Stimulated activated naive CD4-positive, alpha-beta T cell (primary cell): ENCODE data around the gene ANKH.
"Not testable (repeated sequence)": the region's sequence is repeated elsewhere in the genome, so short reads cannot be mapped to it uniquely, and the experiment has no call there.

ENCODE experiments used
- DNase-seq, 6 experiments: peaks; one replicate each; lab custom pipeline; 2025; lab: John Stamatoyannopoulos, UW

The ANKH gene

DNA sequence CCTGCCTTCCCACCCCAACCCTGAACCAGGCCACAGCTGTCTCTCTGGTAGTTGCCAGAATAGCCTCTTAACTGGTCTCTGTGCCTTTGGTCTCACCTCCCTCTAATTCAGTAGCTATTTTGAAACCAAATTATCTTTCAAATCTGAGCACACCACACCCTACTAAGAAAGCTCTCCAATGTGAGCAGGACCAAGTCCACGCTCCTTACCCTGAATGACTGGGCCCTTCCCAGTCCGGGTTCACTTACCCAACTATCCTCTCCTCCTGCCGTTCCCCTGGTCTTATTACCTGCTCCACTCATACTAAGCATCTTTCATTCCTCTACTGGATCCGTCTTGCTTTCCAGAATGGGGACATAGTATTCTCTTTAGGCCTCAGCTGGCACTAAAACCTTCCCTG, 16.8 kb downstream of the ANKH start:
- no peak for DNase-seq

DNA sequence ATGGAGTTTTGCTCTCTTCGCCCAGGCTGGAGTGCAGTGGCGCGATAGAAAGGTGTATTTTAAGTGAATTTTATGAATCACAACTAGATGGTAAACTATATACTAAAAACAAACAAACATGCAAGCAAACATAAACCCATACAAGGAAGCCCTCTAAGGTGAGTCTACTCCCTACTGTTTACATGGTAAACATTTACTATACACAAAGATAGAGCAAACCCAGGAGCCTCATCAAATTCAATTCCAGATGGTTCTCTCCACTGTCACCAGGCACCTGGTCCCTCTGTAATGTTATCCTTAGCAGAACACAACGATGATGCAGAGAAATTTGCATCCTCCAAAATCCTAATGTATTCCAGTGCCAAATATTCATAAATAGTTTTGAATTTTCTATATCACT, 17.9 kb downstream of the ANKH start:
- DNase-seq: no peak

- DNase-seq: no peak
Observed at GRCh38 chr5:14852779-14853178, 18.8 kb downstream of the ANKH start.

DNA sequence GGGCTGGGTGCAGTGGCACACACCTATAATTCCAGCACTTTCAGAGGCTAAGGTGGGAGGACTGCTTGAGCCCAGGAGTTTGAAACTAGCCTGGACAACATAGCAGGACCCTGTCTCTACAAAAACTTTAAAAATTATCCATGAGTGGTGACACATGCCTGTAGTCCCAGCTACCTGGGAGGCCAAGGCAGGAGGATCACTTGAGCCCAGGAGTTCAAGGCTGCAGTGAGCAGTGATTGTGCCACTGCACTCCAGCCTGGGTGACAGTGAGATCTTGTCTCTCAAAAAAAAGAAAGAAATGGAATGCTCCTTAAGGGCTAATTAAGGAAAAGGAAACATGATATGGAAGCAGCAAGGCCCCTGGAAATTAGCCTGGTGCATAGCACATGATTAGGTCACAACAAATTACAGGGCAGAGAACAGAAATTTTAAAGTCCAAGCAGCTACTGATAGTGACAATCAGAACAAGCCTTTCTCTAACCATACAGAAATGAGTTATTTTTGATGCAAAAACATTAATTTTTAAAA, 19.5 kb downstream of the ANKH start:
- DNase-seq: no peak

DNA sequence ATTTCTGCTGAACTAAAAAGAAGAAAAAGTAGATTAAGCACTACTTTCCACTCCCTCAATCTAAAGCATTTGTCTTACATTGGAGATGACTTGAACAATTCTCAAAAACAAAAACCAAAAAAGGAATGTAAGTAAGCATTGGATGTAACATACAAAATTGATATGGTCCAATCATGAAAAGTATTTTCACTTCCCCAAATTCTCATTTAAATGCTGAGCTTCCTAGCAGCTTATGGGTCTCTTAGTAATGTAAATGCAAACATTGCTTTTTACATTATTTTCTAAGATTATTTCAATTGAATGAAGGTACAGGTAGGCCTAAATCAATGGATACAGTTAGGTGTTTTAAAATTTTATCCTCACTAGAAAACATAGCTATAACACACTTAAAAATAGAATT, 20.0 kb downstream of the ANKH start:
- no peak for DNase-seq

DNA sequence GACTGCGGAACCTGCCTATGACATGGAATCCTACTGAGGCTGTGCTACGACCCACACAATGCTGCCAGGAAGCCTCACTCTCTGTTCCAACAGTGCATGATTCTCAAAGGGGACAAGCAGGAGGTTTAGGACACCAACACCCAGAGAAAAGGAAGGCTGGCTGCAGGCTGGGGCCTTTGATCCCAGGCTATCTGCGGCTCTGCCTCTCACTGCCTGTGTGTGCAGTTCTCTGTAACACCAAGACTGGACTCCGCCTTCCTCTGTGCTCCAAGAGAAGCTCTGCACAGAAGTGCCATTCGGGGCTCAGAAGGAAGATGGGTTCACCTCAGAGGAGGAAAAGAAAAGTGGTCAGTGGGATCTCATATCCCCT, 20.5 kb downstream of the ANKH start:
- DNase-seq: no peak

DNA sequence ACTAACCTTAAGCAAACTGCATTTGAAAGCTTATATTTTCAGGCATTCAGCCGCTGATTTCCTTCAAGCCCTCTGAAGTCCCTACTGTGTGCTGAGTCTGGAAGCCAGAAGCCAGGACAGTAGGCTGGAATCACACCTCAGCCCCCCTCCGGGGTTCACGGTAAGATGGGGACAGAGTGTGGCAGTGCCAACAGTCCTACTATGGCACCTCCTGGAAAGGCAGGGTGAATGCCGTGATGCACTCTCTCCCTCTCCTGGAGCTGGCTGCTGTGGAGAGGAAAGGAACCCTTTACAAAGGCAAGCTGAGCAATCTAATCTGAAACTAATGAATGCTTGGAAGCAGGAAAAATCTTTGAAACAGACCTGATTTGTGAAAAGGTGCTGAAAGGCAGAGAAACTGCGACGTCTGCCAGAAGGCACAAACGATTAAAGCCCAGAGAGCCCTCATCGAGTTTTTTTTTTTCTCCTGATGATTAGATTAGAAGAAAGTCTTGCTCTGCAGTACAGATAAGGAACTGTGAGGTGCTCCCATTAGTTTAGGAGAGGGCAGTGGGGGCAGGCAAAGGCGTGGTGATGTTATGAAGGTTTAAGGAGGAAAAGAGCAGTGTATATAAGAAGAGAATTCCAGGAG, 21.0 kb downstream of the ANKH start:
- no peak for DNase-seq

DNA sequence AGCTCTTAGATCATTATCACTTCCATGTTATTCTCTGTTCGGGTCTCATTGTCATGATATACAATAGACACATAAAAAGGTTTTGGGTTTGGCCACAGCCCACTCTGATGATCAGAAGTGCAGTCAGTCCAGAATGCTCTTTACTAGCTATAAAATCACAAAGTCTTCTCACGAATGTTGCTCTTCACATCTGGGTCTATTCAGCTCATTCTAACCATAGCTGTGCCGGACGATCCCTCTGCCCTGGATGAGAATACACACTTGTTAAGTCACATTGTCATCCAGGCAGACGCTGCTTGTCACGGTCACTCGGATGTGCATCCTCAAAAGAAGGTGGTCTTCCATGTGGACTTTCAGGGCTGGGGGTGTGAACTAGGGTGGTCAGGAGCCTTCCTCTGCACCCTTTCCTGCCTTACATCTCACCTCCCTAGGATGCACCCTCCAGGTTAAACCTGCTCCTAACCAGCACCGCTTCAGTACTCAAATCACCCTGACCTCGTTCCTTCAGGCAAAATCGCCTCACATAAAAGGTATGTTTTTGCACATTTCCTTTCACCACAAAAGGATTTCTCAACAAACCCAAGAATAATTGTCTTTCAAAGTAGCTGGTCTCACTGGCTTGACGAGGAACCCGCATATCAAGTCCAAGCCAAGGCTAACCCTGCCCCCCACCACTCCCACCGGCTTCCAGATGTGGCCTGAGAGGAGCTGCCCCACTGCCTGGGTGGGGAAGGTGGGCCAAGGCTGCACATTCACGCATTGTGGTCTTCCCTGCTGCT, 21.9 kb downstream of the ANKH start:
- no peak for DNase-seq

- DNase-seq: not testable (repeated sequence)
Observed at GRCh38 chr5:14848942-14849341, 22.6 kb downstream of the ANKH start.

- no peak for DNase-seq
Observed at GRCh38 chr5:14848385-14848784, 23.2 kb downstream of the ANKH start.

DNA sequence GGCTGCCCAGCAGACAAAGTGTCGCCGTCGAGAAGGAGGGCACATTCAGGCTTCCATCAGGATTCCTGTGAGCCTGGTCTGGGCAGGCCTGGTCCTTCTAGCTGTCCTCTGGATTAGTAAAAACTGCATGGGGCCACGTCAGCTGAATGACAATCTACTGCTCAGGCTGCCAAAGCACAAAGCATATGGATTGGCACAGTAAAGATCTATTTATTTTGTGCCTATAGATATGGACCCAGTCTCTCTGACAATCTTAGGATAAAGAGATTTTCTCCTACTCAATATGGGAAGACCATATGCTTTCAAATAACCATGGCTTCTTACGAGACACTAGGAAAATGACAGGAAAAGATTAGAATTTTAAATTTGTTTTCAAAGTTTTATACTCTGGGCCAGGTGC, 24.1 kb downstream of the ANKH start:
- no peak for DNase-seq

- no peak for DNase-seq
Observed at GRCh38 chr5:14842117-14842516, 29.5 kb downstream of the ANKH start.

- DNase-seq: no peak
Observed at GRCh38 chr5:14840624-14841023, 31.0 kb downstream of the ANKH start.

DNA sequence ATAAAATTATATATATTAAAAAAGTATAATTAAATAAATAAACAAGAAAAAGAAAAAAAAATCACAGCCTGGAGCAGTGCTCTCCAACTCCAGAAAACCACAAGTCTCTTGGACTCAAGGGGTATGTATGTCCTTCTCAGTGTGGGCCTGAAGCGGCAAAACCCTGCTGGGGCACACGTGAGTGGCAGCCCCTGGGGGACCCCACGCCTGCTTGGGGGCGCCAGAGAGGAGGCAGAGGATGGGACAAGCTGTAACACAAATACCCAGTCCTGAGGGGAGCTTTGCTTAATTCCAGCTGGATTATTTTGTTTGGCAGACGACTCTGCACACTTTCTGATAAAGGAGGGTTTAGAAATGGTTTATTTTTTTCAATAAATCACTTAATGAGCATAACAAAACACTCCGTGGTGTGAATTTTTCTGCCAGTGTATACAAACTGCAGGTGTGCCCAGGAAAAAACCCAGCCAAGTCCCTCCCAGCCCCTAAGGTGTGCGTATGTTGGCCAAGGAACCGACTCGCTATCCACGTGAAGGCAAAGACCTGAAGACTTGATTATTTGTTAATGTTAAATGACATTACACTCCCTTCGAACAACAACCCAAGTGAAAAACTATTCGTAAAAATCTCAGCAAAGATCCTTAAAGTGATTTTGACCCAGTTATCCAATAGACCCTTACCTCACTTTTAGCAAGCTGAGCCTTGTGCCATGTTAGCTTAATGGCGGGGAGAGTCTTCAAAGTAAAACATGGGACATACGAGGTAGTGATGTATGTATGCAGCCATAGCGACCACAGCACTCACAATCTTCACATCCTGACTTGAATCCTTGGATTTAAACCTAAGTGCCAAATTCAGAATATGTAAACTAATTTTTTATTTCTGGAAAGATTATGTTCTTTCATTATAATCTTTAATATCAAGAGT, 32.9 kb downstream of the ANKH start:
- DNase-seq: no peak

DNA sequence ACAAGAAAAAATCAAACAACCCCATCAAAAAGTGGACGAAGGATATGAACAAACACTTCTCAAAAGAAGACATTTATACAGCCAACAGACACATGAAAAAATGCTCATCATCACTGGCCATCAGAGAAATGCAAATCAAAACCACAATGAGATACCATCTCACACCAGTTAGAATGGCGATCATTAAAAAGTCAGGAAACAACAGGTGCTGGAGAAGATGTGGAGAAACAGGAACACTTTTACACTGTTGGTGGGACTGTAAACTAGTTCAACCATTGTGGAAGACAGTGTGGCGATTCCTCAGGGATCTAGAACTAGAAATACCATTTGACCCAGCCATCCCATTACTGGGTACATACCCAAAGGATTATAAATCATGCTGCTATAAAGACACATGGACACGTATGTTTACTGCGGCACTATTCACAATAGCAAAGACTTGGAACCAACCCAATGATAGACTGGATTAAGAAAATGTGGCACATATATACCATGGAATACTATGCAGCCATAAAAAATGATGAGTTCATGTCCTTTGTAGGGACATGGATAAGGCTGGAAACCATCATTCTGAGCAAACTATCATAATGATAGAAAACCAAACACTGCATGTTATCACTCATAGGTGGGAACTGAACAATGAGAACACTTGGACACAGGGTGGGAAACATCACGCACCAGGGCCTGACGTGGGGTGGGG, 34.0 kb downstream of the ANKH start:
- DNase-seq: not testable (repeated sequence)

GRCh38 chr5:14834584-14835550, 36.7 kb downstream of the ANKH start:
- no peak for DNase-seq

- DNase-seq: no peak
Observed at GRCh38 chr5:14834062-14834461, 37.5 kb downstream of the ANKH start.

DNA sequence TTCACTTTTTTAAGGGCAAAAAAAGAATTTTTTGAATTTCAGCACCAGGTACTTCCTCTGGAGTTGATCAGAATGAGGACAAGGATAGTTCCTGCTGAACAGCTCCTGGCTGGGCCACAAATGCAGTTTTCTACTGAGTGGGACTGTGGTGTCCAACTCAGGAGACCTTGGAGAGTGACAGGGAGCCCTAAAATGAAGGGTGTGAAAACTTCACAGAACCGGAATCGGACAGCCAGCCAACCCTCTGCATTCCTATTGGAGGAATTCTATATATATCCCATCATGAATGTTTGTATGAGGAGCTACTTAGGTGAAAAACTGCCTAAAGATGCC, 40.6 kb downstream of the ANKH start:
- no peak for DNase-seq

DNA sequence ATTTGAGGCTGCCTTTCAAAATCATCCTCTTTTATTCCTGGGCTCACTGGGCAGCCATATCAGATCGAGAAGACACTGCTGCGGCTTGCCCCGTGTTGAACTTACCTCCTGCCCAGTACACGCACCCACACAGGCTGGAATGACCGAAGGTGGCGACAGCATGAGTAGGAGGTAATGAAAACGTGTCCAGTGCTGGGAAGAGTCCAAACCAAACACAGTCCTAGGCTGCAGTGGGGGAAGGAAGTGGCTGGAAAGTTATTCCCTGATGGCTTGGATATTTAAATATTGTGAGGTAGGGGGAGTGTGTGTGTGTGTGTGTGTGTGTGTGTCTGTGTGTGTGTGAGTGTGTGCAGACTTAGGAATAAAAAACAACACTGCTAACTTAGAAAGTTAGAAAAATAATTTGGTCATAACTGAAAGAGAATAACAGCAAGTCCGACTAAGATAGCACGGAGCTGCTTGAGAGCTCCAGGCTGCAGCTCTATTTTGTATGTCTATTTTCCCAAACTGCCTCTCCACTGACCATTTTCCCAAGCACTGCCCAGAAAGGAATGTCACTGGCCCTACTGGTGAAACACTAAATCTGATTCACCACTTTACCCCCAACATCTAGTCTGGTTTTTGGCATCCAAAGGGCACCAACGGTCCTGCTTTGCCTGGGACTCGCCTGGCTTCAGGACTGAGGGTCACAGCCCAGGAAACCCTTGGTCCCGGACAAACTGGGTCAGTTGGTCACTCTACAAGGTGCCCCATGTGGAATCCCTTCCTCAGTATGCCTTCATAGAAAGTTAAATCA, 41.2 kb downstream of the ANKH start:
- DNase-seq: no peak

- DNase-seq: no peak
Observed at GRCh38 chr5:14829396-14829795, 42.2 kb downstream of the ANKH start.
